GM06990 (cell line): Measurements from ENCODE around the gene SEMA3F.

Experiments
- DNase-seq: peaks from one replicate; pipeline ENCODE4 v3.0.0-alpha.2; 2011; ENCODE audit not compliant: insufficient read length; ENCODE audit errors: extremely low read depth
- H3K27me3 ChIP-seq: replicated peaks from 2 replicates; pipeline ENCODE4 v1.6.0; 2011; ENCODE audit warnings: low read length; ENCODE audit not compliant: control insufficient read depth, insufficient read depth
- H3K36me3 ChIP-seq: 2 replicates; pipeline ENCODE4 v1.5.1; 2011; ENCODE audit warnings: low read length; ENCODE audit not compliant: control insufficient read depth, insufficient read depth
- H3K4me3 ChIP-seq: replicated peaks from 2 replicates; pipeline ENCODE4 v1.5.1; 2011; ENCODE audit warnings: low read depth, mild to moderate bottlenecking, control low read depth, low read length
- CTCF ChIP-seq: IDR thresholded peaks from 2 replicates; pipeline ENCODE4 v1.5.1; 2011; ENCODE audit warnings: low read length, control low read depth, mild to moderate bottlenecking, inconsistent platforms; ENCODE audit not compliant: insufficient read depth, poor library complexity, severe bottlenecking

Gene SEMA3F

DNA sequence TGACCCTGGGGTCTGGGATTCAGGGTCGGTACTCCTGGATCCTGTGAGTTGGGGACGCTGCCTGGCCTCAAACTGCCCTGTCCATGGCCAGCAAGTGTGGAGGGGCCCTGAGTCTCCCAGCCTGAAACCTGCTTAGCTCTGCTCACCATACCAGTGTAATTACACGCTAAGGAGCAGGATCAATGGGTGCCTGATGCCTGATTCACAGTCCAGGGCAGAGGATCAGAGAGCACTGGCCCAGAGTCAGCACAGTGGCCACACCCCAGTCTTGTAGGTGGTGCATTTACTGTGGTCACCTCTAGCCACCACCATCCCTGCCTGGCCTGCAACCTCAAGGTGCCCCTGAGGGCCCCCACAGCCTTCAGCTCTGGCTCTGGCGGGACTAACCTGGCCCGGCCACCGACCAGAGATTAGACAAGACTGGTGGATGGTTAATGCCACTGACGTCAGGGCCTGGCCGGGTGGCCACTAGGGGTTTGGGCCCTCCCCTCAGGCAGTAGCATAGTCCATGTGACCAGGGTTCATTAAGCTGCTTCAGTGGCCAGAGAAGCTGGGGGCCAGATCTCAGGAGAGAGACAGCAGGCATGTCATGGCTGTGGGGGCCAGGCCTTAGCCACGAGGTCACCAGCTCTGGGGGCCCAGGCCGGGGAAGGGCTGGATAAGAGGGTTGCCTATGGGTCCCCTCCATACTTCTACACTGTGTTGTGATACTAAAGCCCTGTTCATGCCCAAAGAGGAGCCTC is 46.6 kb downstream of the SEMA3F start:
- H3K4me3 ChIP-seq, result no peak overlapping the region
- peaks cover 3% of the 10 kb centered on the region for H3K27me3 ChIP-seq
- DNase-seq, result no peak

GRCh38 chr3:50202353-50203112 is 47.4 kb downstream of the SEMA3F start:
- Histone ChIP-seq H3K27me3 (peaks cover 3% of the 10 kb centered on the region), H3K36me3 (no peaks in the 10 kb centered on the region), H3K4me3 (no peak overlapping the region)
- no peak for DNase-seq
- TF ChIP-seq CTCF, result no peak

More for the DNA sequence above, 46.6 kb downstream of the SEMA3F start:
- no peak for TF ChIP-seq CTCF
- no peaks in the 10 kb centered on the region for H3K36me3 ChIP-seq

GRCh38 chr3:50203113-50203808 is 48.1 kb downstream of the SEMA3F start:
- no peak for DNase-seq
- no peak overlapping the region for H3K4me3 ChIP-seq
- TF ChIP-seq CTCF, result no peak
- peaks cover 3% of the 10 kb centered on the region for H3K27me3 ChIP-seq
- no peaks in the 10 kb centered on the region for H3K36me3 ChIP-seq

DNA sequence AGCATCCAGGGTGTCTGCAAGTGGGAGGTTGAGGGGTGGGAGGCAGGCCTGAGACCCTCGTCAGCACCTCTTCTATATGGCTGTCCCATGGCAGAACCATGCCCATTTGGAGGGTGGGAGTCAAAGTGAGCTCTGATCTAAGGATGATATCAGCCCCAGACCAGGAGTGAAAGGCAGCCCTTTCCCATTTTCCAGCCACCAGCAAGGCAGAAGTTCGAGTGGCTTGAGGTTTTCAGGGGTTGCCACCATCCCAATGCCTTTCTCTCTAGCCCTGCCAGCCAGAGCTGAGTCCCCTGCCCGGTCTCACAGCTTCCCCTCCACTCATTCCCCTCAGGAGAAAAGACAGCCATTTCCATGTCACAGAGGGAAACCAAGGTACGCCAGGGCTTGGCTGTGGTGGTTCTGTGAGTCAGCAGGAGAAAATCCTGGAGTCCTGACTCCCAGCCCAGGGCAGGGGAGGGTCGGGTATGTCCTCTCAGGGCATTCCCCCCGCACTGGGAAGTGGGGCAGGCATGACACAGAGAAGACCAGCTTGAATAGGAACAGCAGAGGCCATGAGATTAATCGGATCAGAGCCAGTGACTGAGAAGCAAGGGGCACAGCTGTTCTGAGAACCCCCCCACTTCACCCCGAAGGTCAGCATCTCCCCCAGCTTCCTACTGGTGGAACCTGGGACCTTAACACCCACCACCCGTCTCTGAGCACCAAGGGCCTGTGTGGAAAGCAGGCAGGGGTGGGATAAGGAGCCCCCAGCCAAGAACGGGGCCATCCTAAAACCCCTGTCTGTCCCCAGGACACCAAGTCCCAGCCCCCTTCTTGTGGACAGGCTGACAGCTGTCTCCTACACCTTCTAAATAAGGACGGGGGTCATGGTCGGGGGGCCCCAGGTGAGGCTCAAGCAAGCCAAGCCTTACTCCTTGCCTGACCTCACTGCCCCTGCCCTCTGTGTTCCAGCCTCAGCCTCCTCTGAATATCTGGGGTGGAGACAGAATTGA is 49.0 kb downstream of the SEMA3F start:
- no peaks in the 10 kb centered on the region for H3K36me3 ChIP-seq
- DNase-seq, result no peak

More for the DNA sequence above, 49.0 kb downstream of the SEMA3F start:
- peaks cover 3% of the 10 kb centered on the region for H3K27me3 ChIP-seq
- no peak overlapping the region for H3K4me3 ChIP-seq
- no peak for TF ChIP-seq CTCF
